CD4-positive, alpha-beta T cell treated with Interleukin-15 for 1 hour (primary cell): ENCODE measurements around the gene SRD5A3.

Experiments
- DNase-seq: peaks from one replicate; pipeline ENCODE4 v3.0.0-alpha.2; 2020

Gene SRD5A3

DNA sequence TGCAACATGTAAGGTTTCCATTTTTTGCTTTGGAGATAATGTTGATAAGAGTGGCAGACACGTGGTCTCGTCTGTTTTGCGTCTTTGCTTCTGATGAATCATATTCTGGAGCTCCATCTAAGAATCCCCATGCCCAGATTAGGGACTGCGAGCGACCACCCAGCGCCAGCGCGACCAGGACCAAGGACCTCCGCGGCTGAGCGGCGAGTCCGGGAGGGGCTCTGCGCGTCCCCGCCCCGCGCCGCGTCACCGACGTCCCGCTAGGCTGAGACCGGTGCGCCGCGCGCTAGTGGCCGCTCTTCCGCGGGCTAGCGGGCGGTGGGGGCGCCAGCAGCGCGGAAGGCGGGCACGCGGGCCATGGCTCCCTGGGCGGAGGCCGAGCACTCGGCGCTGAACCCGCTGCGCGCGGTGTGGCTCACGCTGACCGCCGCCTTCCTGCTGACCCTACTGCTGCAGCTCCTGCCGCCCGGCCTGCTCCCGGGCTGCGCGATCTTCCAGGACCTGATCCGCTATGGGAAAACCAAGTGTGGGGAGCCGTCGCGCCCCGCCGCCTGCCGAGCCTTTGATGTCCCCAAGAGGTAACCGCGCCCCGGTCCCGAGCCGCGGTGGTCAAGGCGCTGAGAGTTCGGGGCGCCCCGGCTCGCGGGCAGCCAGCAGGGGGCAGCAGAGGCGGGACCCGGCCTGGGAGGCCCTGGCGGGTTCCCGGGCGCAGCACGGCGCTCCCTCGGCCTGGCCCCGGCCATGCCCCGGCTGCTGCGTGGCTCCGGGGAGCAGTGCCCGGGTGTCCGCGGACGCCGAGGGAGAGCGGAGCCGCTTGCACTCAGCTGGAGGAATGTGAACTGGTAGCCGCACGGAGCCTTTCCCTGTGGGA is at the start of gene SRD5A3:
Gene SRD5A3, plus strand, starts transcription at position 263 of the 871 bp plus-strand sequence. Its CDS starts 95 bp downstream, at position 358.
- DNase-seq: peak; percentile 78

DNA sequence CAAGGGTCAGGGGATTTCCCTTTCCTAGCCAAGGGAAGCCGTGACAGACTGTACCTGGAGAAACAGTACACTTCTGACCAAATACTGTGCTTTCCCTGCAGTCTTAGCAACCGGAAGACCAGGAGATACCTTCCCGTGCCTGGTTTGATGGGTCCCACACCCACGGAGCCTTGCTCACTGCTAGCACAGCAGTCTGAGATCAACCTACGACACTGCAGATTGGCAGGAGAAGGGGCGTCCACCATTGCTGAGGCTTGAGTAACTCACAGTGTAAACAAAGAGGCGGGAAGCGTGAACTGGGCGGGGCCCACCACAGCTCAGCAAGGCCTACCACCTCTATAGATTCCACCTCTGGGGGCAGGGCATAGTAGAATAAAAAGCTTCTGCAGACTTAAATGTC is 48.7 kb upstream of the SRD5A3 start:
- DNase-seq: no peak

DNA sequence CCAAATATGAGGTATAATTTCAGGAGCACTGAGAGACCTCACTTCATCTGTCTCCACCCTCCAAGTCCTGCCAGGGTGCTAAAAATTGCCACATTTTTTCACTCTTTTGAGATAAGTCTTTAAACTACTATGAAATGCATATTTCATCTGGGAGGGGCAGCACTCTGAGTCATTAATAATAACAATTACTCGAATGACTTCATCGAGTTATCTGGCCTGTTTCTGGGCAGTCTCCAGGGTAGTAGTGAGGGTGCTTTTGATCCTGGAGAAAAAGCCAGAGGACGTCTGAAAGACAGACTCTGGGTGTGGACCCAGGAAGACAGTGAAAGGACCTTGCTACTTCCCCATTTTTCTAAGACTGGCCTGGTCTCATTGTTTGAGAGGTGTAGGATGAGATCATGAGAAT is 42.3 kb upstream of the SRD5A3 start:
- no peak for DNase-seq

- no peak for DNase-seq
These were observed 41.7 kb upstream of the SRD5A3 start for GRCh38 chr4:55304303-55304702.

GRCh38 chr4:55308071-55308470 is 38.0 kb upstream of the SRD5A3 start:
- DNase-seq: no peak

GRCh38 chr4:55311792-55312488 is 34.1 kb upstream of the SRD5A3 start:
- DNase-seq: peak; percentile 36

GRCh38 chr4:55312489-55313101 is 33.4 kb upstream of the SRD5A3 start:
- peak; percentile 32 for DNase-seq

- no peak for DNase-seq
These were observed 31.8 kb upstream of the SRD5A3 start for GRCh38 chr4:55314141-55314820.

DNA sequence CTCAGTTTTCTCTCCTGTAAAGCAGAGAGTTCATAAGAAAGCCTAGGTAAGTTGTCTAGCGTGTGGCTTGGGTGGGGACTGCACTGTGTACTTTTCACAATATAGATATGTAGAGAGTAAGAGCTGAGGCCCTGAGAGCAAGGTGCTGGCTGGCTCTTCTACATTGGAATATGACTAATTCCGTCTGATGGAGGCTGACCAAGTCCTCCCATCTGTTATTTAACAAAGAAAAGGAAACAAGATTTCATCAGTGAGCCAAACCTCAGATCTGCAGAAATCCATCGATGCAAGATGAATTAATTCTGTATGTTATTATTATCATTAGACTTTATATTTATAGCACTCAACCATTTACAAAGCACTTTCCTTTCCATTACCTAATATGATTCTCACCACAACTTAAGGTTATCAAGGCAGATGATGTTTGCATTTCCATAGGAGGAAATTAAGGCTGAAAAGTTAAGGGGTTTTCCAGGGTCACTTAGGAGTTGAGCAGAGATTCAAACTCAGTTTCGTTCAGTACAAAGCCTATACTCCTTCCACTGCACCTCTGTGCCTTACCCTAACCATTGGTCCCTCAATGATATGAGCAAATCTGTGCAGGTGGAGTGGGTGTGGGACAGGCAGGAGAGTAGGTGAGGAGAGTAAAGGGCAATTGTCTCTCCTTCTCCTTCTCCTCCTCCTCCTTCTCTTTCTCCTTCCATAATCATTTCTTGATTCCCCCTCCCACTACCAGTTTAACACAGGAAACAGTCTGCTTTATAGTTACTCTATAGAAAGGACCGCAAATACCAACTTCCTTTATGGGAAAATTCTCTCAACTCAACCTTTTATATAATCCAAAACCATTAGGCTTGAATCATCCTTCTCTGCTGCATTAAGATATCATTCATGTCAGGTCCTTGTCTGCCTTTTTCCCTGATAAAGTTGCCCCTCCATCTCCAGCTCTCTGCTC is 27.6 kb upstream of the SRD5A3 start:
- DNase-seq: no peak

- DNase-seq: peak; percentile 18
These were observed 24.3 kb upstream of the SRD5A3 start for GRCh38 chr4:55321707-55322264.

- DNase-seq: no peak
These were observed 22.7 kb upstream of the SRD5A3 start for GRCh38 chr4:55323375-55323774.

DNA sequence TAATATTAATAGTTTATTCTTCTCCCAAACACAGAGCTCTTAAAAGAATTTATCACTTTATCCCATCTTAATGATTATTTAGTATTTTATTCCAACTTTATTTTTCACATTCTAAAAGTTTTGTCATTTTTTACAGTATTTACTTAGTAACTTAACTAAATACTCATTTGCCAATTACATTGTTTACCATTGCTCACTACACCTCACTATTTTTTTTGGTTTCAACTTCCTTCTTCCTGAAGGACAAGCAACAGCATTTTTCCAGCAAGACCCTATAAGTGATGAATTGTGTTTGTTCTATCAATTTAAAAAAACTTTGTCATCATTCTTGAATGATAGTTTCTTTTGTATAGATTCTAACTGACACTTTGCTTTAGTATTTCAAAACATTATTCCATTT is 19.4 kb upstream of the SRD5A3 start:
- no peak for DNase-seq

DNA sequence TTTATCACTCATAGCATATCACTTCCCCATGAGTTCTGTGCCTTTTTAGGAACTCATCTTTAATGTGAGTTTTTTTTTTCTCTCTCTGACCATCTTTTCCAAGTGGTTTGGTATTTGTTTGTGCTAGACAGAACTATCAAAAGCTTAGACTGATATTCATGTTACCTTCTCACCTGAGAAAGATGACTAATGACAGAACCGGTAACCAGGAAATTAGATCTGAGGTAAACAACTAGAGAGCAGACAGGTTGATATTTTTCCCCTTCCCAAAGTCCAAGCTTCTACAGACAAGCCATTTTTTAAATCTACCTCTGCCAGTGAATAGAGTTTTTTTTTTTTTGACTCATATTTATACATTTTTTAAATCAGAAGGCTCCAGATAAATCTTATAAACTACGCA is 17.0 kb upstream of the SRD5A3 start:
- no peak for DNase-seq

GRCh38 chr4:55330241-55330640 is 15.8 kb upstream of the SRD5A3 start:
- DNase-seq: no peak

GRCh38 chr4:55336138-55337034 is 9.7 kb upstream of the SRD5A3 start:
- no peak for DNase-seq

DNA sequence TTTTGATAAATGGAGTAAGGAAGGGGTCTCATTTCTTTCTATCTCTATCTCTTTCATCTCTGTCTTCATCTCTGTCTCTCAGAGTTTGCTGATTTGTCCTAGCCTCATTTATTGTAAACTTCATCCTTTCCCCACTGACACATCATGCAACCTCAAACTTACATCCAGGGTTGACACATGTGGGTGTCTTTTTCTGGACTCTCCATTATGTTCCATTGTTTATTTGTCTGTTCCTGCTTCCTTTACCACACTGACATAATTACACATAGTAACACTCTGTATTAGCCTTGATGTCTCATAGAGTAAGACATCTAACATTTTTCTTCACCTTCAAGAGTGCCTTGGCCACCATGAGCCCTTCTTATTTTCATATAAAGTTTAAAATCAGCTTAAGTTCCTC is 8.1 kb upstream of the SRD5A3 start:
- no peak for DNase-seq

- DNase-seq: no peak
These were observed 7.6 kb upstream of the SRD5A3 start for GRCh38 chr4:55338486-55338885.

DNA sequence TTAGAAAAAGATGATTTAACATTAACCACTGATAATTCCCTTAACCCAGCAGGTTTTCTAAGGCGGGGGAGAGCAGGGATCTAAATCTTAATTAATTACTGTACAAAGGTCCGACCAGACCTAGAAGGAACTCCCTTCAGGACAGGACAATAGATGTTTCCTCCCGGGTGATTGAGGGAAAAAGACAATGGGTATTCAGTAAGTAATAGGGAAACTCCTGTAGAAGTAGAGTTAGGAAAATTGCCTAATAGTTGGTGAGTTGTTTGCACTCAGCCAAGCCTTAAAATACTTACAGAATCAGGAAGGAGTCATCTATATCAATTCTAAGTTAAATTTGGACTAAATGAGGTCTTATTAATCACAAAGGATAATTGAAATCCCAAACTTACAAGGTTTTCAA is 5.8 kb upstream of the SRD5A3 start:
- no peak for DNase-seq

GRCh38 chr4:55343887-55344286 is 2.2 kb upstream of the SRD5A3 start:
- DNase-seq: no peak

DNA sequence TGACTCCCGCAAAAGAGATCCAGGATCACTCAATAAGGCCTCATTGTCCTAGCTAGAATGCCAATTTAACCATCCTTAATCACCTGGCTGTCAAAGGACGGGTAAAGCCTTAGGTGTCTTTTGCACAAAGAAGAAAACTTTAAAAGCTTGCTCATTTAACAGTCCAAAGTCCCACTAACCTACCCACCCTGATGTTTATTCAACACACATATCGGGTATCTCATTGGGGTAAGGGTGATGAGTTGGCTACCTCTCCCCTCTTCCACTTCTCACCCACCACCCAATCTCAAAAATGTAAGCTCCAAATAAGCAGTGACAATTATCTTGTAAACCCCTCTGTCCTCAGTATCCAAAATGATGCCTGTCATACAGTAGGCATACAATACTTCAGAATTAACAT is 988 bp upstream of the SRD5A3 start:
- DNase-seq: no peak

DNA sequence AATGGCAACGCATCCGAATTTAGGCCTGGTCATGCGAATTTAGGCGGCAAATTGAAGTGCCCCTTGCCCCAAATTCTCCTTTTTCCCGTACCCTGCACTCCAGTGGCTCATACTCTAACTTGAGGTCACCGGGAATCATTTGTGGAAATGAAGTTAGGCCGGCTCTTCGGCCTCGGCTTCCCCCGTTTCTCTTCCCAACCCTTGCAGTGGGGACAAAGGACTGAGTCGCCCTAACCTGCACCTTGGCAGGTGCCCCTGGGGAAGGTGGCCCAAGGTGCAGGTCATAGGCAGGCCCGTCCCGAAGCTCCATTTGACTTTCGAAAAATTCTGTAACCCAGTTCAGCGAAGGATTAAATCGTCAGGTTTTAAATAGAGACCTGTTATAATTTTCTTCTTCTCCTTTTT is 811 bp downstream of the SRD5A3 start:
- no peak for DNase-seq
